GM18498 (cell line): ENCODE results near the gene SEMA5A.

ENCODE experiments used
- ATAC-seq: cut with Tn5 transposase; IDR thresholded peaks from one replicate; pipeline ENCODE4 v1.9.1; 2021; ENCODE audit warnings: mild to moderate bottlenecking, moderate library complexity; ENCODE audit not compliant: unreplicated experiment

The SEMA5A gene

DNA sequence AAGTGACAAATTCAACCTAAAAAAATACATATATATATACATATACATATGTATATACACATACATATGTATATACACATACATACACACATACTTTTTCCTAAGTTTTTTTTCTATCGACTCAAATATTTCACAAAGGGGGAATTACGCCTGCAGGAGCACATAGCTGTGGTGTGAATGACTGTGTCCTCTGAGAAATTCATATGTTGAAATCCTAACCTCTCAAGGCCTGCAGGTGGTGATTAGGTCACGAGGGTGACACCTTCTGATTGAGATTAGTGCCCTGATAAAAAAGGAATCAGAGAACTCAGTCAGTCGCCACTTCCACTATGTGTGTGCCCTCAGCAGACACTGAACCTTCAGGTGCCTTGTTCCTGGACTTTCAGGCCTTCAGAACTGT, 248.7 kb downstream of the SEMA5A start:
- ATAC-seq: no peak

DNA sequence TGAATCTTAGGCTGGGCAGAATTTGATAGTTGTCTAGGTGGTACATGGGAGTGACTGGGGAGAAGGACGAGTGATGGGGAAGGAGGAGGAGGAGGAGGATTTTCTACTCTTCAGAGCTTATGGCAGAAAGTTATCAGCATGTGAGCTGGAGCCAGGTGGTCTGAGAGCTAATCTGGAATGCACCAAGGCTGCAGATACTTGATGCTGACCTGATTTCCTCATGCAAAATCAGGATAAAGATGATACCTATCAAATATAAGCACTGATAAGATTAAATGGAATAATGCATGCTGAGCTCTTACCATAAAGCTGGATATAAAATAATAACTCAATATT, 250.4 kb downstream of the SEMA5A start:
- ATAC-seq: no peak

- ATAC-seq: no peak
Measured at GRCh38 chr5:9294793-9295465, 250.9 kb downstream of the SEMA5A start.

- no peak for ATAC-seq
Measured at GRCh38 chr5:9288234-9288633, 257.6 kb downstream of the SEMA5A start.

- ATAC-seq: no peak
Measured at GRCh38 chr5:9284781-9285307, 261.0 kb downstream of the SEMA5A start.

DNA sequence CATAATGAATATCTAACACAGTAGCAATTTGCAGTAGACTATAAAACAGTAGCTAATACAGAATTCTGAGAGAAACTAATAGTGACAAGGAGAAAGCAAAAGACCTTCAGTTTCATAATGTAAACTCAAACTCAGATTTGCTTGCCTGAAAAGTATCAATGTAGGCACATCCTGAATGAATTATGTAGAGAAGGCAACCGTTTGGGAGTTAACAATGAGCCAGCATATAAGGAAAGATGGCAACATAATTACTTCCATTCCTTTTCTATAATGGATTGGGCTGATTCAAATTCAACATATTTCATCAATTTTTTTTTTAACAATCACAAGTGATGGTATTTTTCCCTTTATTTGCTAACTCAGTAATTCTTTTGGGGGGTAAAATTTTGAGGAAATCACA, 261.6 kb downstream of the SEMA5A start:
- ATAC-seq: no peak

- no peak for ATAC-seq
Measured at GRCh38 chr5:9283473-9283872, 262.4 kb downstream of the SEMA5A start.

DNA sequence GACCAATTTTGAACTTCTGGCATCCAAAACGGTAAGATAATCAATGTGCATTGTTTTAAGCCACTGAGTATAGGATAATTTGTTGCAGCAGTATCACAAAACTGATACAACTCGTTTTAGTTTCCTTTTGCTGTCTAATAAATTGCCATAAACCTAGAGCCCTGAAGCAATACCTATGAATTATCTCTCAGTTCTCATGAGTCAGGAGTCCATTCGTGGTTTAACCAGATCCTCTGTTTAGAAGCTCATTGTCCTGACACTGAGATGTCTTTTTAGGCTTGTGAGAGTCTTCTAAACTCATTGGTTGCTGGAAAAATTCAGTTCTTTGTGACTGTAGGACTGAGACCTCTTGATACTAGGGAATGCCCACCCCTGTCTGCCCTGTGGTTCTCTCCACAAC, 262.9 kb downstream of the SEMA5A start:
- ATAC-seq: no peak

- no peak for ATAC-seq
Measured at GRCh38 chr5:9282211-9282610, 263.7 kb downstream of the SEMA5A start.

- no peak for ATAC-seq
Measured at GRCh38 chr5:9279774-9280173, 266.1 kb downstream of the SEMA5A start.

- ATAC-seq: no peak
Measured at GRCh38 chr5:9278921-9279603, 266.8 kb downstream of the SEMA5A start.

- ATAC-seq: no peak
Measured at GRCh38 chr5:9269014-9269413, 276.9 kb downstream of the SEMA5A start.

GRCh38 chr5:9268226-9268625, 277.6 kb downstream of the SEMA5A start:
- no peak for ATAC-seq

DNA sequence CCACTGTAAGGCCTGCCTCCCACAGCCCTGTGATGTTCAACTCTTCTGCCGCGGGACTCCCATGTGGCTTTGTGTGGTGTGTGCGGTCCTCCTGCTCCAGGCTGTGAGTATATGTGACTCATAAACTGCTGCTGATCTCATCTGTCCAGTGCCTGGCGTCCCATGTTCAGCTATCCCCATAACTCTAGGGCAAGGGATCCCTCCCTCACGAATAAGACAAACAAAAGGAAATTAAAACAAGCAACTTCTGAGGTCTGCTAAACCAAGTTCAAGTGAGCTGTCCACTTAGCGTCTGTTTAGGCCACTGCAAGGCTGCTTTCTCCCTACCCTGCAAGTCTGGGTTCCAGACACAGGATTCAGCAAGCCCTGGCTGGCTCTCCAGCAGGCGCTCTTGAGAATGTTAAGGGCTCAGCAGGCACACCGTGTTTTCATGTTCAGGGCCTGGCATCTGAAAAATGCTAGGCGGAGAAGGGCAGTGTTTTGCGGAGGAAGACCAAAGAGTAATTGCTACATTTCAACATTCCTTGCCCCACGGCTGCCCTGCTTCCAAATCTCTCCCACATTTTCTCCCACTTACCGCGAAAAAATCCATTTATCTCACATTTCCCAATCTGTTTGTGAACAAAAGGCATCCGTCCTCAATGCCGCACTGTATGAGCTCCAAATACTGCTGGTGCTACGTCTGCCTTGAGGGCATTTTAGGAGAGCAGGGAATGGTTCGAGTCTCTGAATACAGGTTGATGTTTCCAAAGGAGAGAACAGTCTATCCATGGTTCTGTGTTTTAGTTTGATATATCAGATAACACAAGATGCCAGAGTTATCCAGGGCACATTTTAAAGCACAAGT, 280.2 kb downstream of the SEMA5A start:
- no peak for ATAC-seq

DNA sequence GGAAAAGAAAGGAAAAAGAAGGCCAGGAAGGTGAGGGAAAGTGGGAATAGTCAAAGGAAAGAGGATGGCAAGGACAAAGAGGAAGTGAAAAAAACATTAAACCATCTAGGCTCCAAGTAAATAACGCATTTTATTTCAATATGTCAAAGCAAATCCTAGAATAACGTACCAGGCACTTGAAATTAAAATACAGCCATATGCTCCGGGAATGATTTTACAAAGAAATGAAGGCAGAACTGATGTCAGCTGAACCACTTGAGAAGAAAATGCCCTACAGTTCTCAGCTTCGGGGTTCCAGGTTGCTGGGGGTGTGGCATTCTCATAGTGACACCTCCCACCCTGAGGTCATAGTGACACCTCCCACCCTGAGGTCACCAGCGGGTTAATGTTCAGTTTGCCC, 281.6 kb downstream of the SEMA5A start:
- no peak for ATAC-seq

DNA sequence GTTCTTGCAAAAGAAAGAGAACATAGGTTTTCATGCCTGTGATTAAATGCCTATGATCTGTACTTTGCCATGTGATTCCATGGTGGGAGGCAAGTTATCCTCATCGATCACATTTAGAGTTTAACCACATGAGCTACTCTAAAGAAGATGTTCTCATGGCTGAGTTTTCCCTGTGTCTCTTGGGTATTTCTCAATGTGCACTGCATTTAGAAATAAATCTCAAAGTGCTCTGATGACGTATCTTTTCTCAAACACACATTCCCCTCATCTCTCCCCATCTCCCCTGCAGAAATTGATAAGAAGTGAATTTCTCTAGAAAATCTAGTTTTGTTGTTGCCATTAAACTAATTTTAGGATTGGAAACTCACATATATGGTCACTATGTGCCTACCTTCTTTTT, 282.2 kb downstream of the SEMA5A start:
- no peak for ATAC-seq

GRCh38 chr5:9251379-9251980, 294.4 kb downstream of the SEMA5A start:
- ATAC-seq: no peak

GRCh38 chr5:9249231-9249630, 296.6 kb downstream of the SEMA5A start:
- no peak for ATAC-seq

- no peak for ATAC-seq
Measured at GRCh38 chr5:9245071-9245470, 300.8 kb downstream of the SEMA5A start.

- no peak for ATAC-seq
Measured at GRCh38 chr5:9244417-9244816, 301.5 kb downstream of the SEMA5A start.
